ENCODE data around the gene CYP4F3. TPM values are rescaled to one million over a fixed set of nuclear protein-coding genes. Genes with fewer than 3 reads are reported as not detected.
A peak's percentile ranks its signal among the peaks of the same experiment; 100 is the strongest.

CYP4F3 gene
- total RNA-seq, 3 donors from 2014 or later = 2.7 to 7.8 (median 4.3) TPM

DNA sequence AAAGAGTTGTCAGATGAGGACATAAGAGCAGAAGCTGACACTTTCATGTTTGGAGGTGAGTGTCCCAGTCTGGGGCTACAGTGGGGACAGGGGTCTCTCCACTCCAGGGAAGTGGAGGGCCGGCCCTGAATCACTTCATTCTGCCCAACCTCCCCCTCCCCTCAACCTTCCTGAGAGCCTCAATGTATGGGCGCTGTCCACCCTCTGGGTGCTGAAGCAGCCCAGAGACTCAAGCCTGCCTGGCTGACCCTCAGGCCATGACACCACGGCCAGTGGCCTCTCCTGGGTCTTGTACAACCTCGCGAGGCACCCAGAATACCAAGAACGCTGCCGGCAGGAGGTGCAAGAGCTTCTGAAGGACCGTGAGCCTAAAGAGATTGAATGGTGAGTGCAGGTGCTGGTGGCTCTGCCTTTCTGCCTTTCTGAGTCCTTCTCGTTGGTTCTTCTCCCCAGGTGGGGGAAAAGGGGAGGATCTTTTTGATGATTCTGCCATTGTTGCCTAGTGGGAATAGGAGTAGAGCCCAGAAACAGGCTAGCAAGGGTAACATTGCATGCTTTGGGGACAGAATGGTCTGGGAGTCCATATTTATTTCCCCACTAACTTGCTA, 16.9 kb upstream of the CYP4F3 start:
- Histone ChIP-seq H3K4me3 (no peak overlapping the region), H3K9me3 (no peaks in the 10 kb centered on the region), H3K36me3 (ENCODE audit: low read depth) (no peaks in the 10 kb centered on the region), H3K4me1 (ENCODE audit: low read depth) (no peaks in the 10 kb centered on the region)
- ATAC-seq (peak; percentile 27), DNase-seq (peak in 1 of 3 donors; percentile 25)
- TF ChIP-seq, protein P1, sequence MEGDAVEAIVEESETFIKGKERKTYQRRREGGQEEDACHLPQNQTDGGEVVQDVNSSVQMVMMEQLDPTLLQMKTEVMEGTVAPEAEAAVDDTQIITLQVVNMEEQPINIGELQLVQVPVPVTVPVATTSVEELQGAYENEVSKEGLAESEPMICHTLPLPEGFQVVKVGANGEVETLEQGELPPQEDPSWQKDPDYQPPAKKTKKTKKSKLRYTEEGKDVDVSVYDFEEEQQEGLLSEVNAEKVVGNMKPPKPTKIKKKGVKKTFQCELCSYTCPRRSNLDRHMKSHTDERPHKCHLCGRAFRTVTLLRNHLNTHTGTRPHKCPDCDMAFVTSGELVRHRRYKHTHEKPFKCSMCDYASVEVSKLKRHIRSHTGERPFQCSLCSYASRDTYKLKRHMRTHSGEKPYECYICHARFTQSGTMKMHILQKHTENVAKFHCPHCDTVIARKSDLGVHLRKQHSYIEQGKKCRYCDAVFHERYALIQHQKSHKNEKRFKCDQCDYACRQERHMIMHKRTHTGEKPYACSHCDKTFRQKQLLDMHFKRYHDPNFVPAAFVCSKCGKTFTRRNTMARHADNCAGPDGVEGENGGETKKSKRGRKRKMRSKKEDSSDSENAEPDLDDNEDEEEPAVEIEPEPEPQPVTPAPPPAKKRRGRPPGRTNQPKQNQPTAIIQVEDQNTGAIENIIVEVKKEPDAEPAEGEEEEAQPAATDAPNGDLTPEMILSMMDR (IDR thresholded peaks at IDR 0.05) = no peak
- intact Hi-C loops (cut with DNase I, micrococcal nuclease) = loop anchor here in 1 of 2 donors (10.0 kb wide), 1 partner anchor 561 kb away; the partner anchor contains the start of gene FAM32A

DNA sequence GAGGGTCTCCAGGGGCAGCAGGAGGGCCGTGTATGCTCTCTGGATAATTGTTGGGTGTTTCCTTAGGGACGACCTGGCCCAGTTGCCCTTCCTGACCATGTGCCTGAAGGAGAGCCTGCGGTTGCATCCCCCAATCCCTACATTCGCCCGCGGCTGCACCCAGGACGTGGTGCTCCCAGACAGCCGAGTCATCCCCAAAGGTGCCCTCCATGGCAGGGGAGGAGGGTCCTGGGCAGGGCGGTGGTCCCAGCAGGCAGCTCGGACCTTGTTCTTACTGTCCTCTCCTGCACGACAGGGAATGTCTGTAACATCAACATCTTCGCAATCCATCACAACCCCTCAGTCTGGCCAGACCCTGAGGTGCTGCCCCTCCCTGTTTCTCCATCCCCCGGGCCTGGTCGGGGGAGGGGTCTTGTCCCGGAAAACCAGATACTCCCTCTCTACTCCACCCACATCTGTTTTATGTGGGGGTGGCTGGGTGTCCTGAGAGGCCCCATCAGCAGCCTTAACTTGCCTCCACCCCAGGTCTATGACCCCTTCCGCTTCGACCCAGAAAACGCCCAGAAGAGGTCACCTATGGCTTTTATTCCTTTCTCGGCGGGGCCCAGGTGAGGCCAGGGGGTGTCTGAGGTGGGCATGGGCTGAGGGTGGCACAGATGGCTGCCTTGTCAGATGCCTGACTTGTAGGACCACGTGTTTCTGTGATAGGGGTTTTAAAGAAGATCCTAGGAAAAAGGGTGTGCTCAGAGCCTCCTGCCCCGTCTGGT, 12.3 kb upstream of the CYP4F3 start:
- H3K36me3 ChIP-seq (ENCODE audit: low read depth) = no peaks in the 10 kb centered on the region
- H3K4me3 ChIP-seq = no peak overlapping the region
- no peak for ATAC-seq
- intact Hi-C loops (cut with DNase I, micrococcal nuclease) = loop anchor here (5.0 to 10.0 kb wide), 2 partner anchors 554 to 556 kb away; partner anchors contain the start of gene FAM32A (in 1 of the 2)
- H3K9me3 ChIP-seq = no peaks in the 10 kb centered on the region
- DNase-seq = no peak
- TF ChIP-seq, protein P1 (IDR thresholded peaks at IDR 0.05) = no peak
- no peaks in the 10 kb centered on the region for H3K4me1 ChIP-seq (ENCODE audit: low read depth)

DNA sequence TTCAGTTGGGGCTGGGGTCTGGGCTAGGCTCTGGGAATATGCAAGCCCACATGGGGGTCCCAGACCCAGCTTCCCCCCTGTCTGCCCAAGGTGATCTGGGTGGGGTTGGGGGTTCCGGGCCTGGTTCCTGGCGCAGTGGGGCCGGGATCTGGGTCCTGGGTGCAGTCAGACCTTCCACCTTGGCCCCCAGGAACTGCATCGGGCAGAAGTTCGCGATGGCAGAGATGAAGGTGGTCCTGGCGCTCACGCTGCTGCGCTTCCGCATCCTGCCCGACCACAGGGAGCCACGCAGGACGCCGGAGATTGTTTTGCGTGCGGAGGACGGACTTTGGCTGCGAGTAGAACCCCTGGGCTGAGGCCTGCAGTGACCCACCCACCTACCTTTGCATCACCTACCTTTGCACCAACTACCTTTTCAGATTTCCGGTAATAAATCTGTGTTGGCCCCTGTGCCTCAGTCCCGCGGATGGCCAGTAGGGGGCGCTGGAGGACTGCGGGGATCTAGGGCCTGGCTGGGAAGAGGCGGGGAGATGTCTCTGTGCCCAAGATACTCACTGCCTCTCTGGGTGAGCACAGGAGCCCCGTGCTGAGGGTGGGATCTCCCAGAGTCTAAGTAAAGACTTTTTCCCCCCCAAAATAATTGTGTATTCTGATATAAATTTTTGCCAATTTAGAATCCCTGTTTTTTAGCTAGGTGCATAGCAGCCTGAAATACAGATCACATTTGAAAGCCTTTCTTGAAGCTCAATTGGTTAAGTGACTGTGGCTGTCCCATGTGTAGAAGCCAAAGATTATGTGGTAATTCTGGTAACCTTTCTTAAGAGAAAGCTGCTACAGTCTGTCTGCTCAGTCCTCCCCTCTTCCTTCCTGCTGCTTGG, 11.5 kb upstream of the CYP4F3 start:
- H3K4me3 ChIP-seq = no peak overlapping the region
- intact Hi-C loops (cut with DNase I, micrococcal nuclease) = loop anchor here (5.0 to 10.0 kb wide), 2 partner anchors 553 to 556 kb away; partner anchors contain the start of gene FAM32A (in 1 of the 2)
- peak; percentile 87 to 95 (median 94) for DNase-seq
- H3K4me1 ChIP-seq (ENCODE audit: low read depth) = no peaks in the 10 kb centered on the region
- no peaks in the 10 kb centered on the region for H3K9me3 ChIP-seq
- TF ChIP-seq, protein P1 (IDR thresholded peaks at IDR 0.05) = peak; percentile 93
- peak; percentile 99 for ATAC-seq
- H3K36me3 ChIP-seq (ENCODE audit: low read depth) = no peaks in the 10 kb centered on the region

DNA sequence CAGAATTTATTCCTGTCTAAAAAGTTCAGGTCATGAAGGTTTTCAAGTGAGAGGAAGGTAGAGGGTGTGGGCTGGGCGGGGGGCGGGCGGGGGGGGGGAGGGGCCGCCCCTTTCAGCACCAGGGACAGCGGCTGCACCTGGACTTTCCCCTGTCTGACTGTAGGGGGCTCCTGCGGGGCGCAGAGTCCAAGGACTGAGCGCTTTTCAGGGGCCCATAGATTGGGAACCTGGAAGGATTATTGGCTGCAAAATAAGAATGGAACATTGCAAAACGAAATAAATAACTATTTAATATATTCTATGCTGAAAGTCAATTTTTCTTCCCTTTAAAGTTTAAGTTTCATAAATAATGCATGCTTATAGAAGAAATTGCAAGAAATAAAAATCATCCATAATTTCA, 8.9 kb upstream of the CYP4F3 start:
- TF ChIP-seq, protein P1 (IDR thresholded peaks at IDR 0.05) = no peak
- no peaks in the 10 kb centered on the region for H3K36me3 ChIP-seq (ENCODE audit: low read depth)
- intact Hi-C loops (cut with DNase I, micrococcal nuclease) = no loop called here
- H3K4me1 ChIP-seq (ENCODE audit: low read depth) = no peaks in the 10 kb centered on the region
- ATAC-seq (peak; percentile 60), DNase-seq (peak in 2 of 3 donors; percentile 28 to 39)
- no peaks in the 10 kb centered on the region for H3K9me3 ChIP-seq
- H3K4me3 ChIP-seq = no peak overlapping the region

DNA sequence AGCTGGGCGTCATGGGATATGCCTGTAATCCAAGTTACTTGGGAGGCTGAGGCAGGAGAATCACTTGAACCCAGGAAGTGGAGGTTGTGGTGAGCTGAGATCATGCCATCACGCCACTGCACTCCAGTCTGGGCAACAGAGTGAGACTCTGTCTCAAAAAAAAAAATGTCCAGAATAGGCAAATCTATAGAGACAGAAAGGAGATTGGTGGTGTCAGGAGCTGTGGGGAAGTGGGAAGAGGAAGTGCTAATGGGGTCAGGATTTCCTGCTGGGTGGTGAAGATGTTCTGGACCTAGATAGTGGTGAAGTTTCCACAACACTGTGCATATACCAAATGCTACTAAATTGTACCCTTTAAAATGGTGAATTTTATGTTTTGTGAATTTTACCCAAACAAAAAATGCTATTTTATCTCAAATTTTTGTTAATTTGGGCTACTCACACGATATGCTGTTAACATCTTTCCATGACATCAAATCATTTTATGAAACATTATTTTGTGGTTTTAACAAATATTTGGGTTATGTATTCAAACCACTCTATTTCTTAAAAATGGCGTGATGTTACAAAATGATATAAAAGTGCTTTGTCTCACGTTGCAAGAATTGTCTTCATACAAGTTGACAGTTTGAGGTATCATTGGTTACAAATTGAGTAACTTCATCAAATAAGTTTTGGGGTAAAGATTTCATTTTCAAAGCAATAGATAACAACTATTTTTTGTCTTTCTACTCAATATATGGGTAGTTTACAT, 7.4 kb upstream of the CYP4F3 start:
- no peak overlapping the region for H3K4me3 ChIP-seq
- no peak for DNase-seq
- intact Hi-C loops (cut with DNase I, micrococcal nuclease) = no loop called here
- ATAC-seq = no peak
- TF ChIP-seq, protein P1 (IDR thresholded peaks at IDR 0.05) = no peak
- H3K9me3 ChIP-seq = no peaks in the 10 kb centered on the region
- H3K36me3 ChIP-seq (ENCODE audit: low read depth) = no peaks in the 10 kb centered on the region
- no peaks in the 10 kb centered on the region for H3K4me1 ChIP-seq (ENCODE audit: low read depth)

Data from mucosa of descending colon (tissue), 3 donors.